Measurements from ENCODE around the gene C12orf75.
A peak's percentile ranks its signal among the peaks of the same experiment; 100 is the strongest.

C12orf75 gene

GRCh38 chr12:105377077-105377476, 46.6 kb downstream of the C12orf75 start:
- Histone ChIP-seq H3K4me3 (no peak overlapping the region), H3K36me3 (peaks cover 0 to 8% (median 5%) of the 10 kb centered on the region in 3 donors), H3K27me3 (no peaks in the 10 kb centered on the region), H3K4me1 (no peaks in the 10 kb centered on the region), H3K27ac (no peak overlapping the region), H3K9me3 (no peaks in the 10 kb centered on the region)
- TF ChIP-seq, protein P1, sequence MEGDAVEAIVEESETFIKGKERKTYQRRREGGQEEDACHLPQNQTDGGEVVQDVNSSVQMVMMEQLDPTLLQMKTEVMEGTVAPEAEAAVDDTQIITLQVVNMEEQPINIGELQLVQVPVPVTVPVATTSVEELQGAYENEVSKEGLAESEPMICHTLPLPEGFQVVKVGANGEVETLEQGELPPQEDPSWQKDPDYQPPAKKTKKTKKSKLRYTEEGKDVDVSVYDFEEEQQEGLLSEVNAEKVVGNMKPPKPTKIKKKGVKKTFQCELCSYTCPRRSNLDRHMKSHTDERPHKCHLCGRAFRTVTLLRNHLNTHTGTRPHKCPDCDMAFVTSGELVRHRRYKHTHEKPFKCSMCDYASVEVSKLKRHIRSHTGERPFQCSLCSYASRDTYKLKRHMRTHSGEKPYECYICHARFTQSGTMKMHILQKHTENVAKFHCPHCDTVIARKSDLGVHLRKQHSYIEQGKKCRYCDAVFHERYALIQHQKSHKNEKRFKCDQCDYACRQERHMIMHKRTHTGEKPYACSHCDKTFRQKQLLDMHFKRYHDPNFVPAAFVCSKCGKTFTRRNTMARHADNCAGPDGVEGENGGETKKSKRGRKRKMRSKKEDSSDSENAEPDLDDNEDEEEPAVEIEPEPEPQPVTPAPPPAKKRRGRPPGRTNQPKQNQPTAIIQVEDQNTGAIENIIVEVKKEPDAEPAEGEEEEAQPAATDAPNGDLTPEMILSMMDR (IDR thresholded peaks at IDR 0.05): no peak
- DNase-seq: no peak
- intact Hi-C loops (cut with DNase I; ENCODE audit: low total_unique reads): loop anchor here (5.0 kb wide), 1 partner anchor 155 kb away; no protein-coding TSS in a partner anchor

DNA sequence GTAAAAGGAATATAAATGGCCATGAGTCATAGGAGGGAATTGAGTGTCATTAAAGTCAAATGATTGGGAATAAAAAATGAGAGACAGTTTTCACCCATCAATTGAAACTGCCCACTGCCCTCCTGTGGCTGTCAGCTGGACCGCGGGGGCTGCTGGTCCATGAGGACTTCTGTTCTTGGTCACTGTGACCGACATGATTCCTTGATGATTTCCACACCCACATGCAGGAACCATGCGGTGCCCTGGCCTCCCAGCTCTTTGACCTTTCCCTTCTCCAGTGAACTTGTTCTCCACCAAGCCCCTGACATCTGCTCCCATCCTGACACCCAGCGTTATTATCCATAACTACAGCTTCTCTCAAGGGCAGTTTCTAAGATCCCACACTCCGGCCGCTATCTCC, 48.4 kb downstream of the C12orf75 start:
- no peak for DNase-seq
- TF ChIP-seq, protein P1 (IDR thresholded peaks at IDR 0.05): peak in 1 of 2 experiments; percentile 20
- intact Hi-C loops (cut with DNase I; ENCODE audit: low total_unique reads): loop anchor here (5.0 kb wide), 1 partner anchor 157 kb away; no protein-coding TSS in a partner anchor
- no peaks in the 10 kb centered on the region for H3K27me3 ChIP-seq
- no peak overlapping the region for H3K4me3 ChIP-seq
- peaks cover 0 to 9% (median 8%) of the 10 kb centered on the region in 4 donors for H3K4me1 ChIP-seq
- H3K27ac ChIP-seq: no peak overlapping the region
- no peaks in the 10 kb centered on the region for H3K9me3 ChIP-seq
- H3K36me3 ChIP-seq: peaks cover 0 to 2% (median 0%) of the 10 kb centered on the region in 3 donors

GRCh38 chr12:105382771-105383622, 52.5 kb downstream of the C12orf75 start:
- H3K4me1 ChIP-seq: peaks cover 0 to 9% (median 8%) of the 10 kb centered on the region in 4 donors
- H3K27me3 ChIP-seq: no peaks in the 10 kb centered on the region
- H3K9me3 ChIP-seq: no peaks in the 10 kb centered on the region
- no peak for DNase-seq
- TF ChIP-seq, protein P1 (IDR thresholded peaks at IDR 0.05): peak; percentile 77 to 89
- H3K27ac ChIP-seq: peak overlapping the region in 1 of 2 donors; percentile 13
- intact Hi-C loops (cut with DNase I; ENCODE audit: low total_unique reads): no loop called here
- peak overlapping the region; percentile 22 to 37 for H3K4me3 ChIP-seq
- H3K36me3 ChIP-seq: no peaks in the 10 kb centered on the region

DNA sequence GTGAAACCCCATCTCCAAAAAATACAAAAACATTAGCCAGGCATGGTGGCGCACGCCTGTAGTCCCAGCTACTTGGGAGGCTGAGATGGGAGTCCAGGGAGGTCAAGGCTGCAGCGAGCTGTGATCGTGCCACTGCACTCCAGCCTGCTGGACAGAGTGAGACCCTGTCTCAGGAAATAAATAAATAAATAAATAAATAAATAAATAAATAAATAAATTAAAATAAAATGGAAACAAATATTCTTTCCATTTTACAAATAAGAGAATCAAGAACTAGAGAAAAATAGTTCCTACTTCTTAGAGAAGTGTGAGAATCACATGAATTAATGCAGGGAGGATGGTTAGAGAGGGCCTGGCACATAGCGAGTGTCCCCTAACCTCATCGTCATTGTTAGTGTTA, 53.7 kb downstream of the C12orf75 start:
- Histone ChIP-seq H3K27ac (no peak overlapping the region), H3K4me1 (peaks cover 0 to 9% (median 8%) of the 10 kb centered on the region in 4 donors), H3K9me3 (no peaks in the 10 kb centered on the region), H3K27me3 (no peaks in the 10 kb centered on the region), H3K4me3 (no peak overlapping the region), H3K36me3 (no peaks in the 10 kb centered on the region)
- DNase-seq: no peak
- TF ChIP-seq, protein P1 (IDR thresholded peaks at IDR 0.05): no peak
- intact Hi-C loops (cut with DNase I; ENCODE audit: low total_unique reads): no loop called here

GRCh38 chr12:105384916-105385535, 54.5 kb downstream of the C12orf75 start:
- intact Hi-C loops (cut with DNase I; ENCODE audit: low total_unique reads): no loop called here
- no peak for DNase-seq

More at GRCh38 chr12:105384916-105385535, 54.5 kb downstream of the C12orf75 start:
- peaks cover 0 to 9% (median 8%) of the 10 kb centered on the region in 4 donors for H3K4me1 ChIP-seq
- no peaks in the 10 kb centered on the region for H3K36me3 ChIP-seq
- H3K27ac ChIP-seq: no peak overlapping the region
- H3K27me3 ChIP-seq: no peaks in the 10 kb centered on the region
- no peak overlapping the region for H3K4me3 ChIP-seq
- TF ChIP-seq, protein P1 (IDR thresholded peaks at IDR 0.05): no peak
- no peaks in the 10 kb centered on the region for H3K9me3 ChIP-seq

All from tibial artery (tissue), 4 donors.